Smooth muscle cell (in vitro differentiated cells): ENCODE measurements around the gene GMPPB. TPM values are rescaled to one million over a fixed set of nuclear protein-coding genes. Genes with fewer than 3 reads are reported as not detected.
"Not testable (repeated sequence)": the region's sequence is repeated elsewhere in the genome, so short reads cannot be mapped to it uniquely, and the experiment has no call there.

ENCODE experiments used
- DNase-seq: peaks from one replicate; lab custom pipeline; 2025; ENCODE audit not compliant: unreplicated experiment; lab: John Stamatoyannopoulos, UW
- H2AFZ ChIP-seq: fragments of 200-600 bp; sonication (generic); 2 replicates; pipeline ENCODE4 v1.6.0; 2016; ENCODE audit warnings: antibody characterized with exemption, low read depth, mild to moderate bottlenecking
- H3F3A ChIP-seq: fragments of 200-600 bp; sonication (generic); 2 replicates; pipeline ENCODE4 v1.6.0; 2017; ENCODE audit warnings: antibody characterized with exemption, low read depth
- H3K27ac ChIP-seq: fragments of 200-600 bp; sonication (generic); 2 replicates; pipeline ENCODE4 v1.5.1; 2016; ENCODE audit warnings: low read depth, mild to moderate bottlenecking
- H3K27me3 ChIP-seq: fragments of 200-600 bp; sonication (generic); 2 replicates; pipeline ENCODE4 v1.6.1; 2016; ENCODE audit warnings: low read depth, mild to moderate bottlenecking
- H3K36me3 ChIP-seq: fragments of 200-600 bp; sonication (generic); 2 replicates; pipeline ENCODE4 v1.5.1; 2016; ENCODE audit warnings: low read depth
- H3K4me1 ChIP-seq: fragments of 200-600 bp; sonication (generic); 2 replicates; pipeline ENCODE4 v1.5.1; 2016; ENCODE audit warnings: low read depth
- H3K4me2 ChIP-seq: fragments of 200-600 bp; sonication (generic); 2 replicates; pipeline ENCODE4 v1.6.0; 2016; ENCODE audit warnings: mild to moderate bottlenecking
- H3K4me3 ChIP-seq: fragments of 200-600 bp; sonication (generic); 2 replicates; pipeline ENCODE4 v1.5.1; 2016; ENCODE audit warnings: mild to moderate bottlenecking
- H3K79me2 ChIP-seq: fragments of 200-600 bp; sonication (generic); 2 replicates; pipeline ENCODE4 v1.6.0; 2016; ENCODE audit warnings: low read depth, mild to moderate bottlenecking
- H3K9ac ChIP-seq: fragments of 200-600 bp; sonication (generic); 2 replicates; pipeline ENCODE4 v1.6.0; 2016; ENCODE audit warnings: low read depth
- H3K9me3 ChIP-seq: fragments of 200-600 bp; sonication (generic); replicated peaks from 2 replicates; pipeline ENCODE4 v1.5.1; 2016; ENCODE audit warnings: low read depth
- H4K20me1 ChIP-seq: fragments of 200-600 bp; sonication (generic); 2 replicates; pipeline ENCODE4 v1.6.0; 2016; ENCODE audit warnings: low read depth
- CTCF ChIP-seq: fragments of 200-600 bp; sonication (generic); IDR thresholded peaks from 2 replicates; pipeline ENCODE4 v1.5.1; 2017; ENCODE audit warnings: borderline replicate concordance, mild to moderate bottlenecking, antibody characterized with exemption; ENCODE audit not compliant: insufficient read depth, poor library complexity, severe bottlenecking
- WGBS: methylation state at CpG from one replicate; pipeline ENCODE4 v1.1.7; 2016; ENCODE audit warnings: low lambda C conversion rate; 5-methylcytosine and 5-hydroxymethylcytosine counted together
- polyA plus RNA-seq: library from polyadenylated mRNA; unstranded; fragments of >200 nt; fragmentation: Nextera tagmentation; extraction: Ambion mirVana; gene quantifications from 2 replicates; pipeline ENCODE4 v1.2.1, GENCODE V29; 2016
- total RNA-seq: library from RNA; depleted of rRNA; stranded (reverse); fragments of >200 nt; gene quantifications from 2 replicates; pipeline ENCODE4 v1.2.3, GENCODE V29; 2014

The GMPPB gene
- total and polyA plus RNA-seq, 2 experiments from 2014 or later = 21.3 to 68.3 TPM

- not testable (repeated sequence) for DNase-seq, H3K4me1 ChIP-seq, H4K20me1 ChIP-seq, H3K4me2 ChIP-seq, H3K27ac ChIP-seq, H3K79me2 ChIP-seq, H2AFZ ChIP-seq, H3K9me3 ChIP-seq, H3K9ac ChIP-seq, H3K36me3 ChIP-seq, H3K4me3 ChIP-seq, H3K27me3 ChIP-seq, H3F3A ChIP-seq
- WGBS = 94% methylated on average over 2 of the region's 2 CpGs
Observed at GRCh38 chr3:49684453-49684852, 39.3 kb downstream of the GMPPB start.

GRCh38 chr3:49683162-49683561 is 40.6 kb downstream of the GMPPB start:
- H3K36me3 ChIP-seq = no peaks in the 10 kb centered on the region
- no peak overlapping the region for H3K4me3 ChIP-seq
- 88% methylated on average over 6 of the region's 6 CpGs for WGBS
- no peaks in the 10 kb centered on the region for H3K79me2 ChIP-seq
- no peaks in the 10 kb centered on the region for H3K9me3 ChIP-seq
- no peak for DNase-seq
- TF ChIP-seq CTCF = no peak
- H3K9ac ChIP-seq = no peak overlapping the region
- no peak overlapping the region for H3K4me2 ChIP-seq
- H2AFZ ChIP-seq = no peak overlapping the region
- H3K27ac ChIP-seq = no peak overlapping the region
- H3K27me3 ChIP-seq = no peaks in the 10 kb centered on the region
- no peaks in the 10 kb centered on the region for H4K20me1 ChIP-seq
- H3F3A ChIP-seq = no peaks in the 10 kb centered on the region
- H3K4me1 ChIP-seq = no peaks in the 10 kb centered on the region

DNA sequence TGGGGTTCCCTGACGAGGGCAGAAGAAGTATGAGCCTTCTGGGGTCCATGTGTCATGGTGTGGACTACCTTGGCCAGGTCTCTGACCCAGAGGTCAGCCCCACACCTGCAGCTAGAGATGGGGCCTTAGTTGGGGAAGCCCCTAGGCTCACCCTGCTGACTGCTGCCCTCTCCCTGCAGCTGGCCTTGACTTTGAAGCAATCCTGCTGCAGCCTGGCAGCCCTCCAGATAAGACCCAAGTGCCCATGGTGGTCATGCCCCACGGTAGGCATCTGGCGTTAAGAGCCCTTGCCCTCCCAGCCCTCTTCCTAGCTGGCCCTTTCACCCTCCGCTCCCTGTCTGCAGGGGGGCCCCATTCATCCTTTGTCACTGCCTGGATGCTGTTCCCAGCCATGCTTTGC is 42.2 kb downstream of the GMPPB start:
- Histone ChIP-seq H3K79me2 (no peaks in the 10 kb centered on the region), H3K4me3 (no peak overlapping the region), H3K27ac (no peak overlapping the region), H3K4me1 (no peaks in the 10 kb centered on the region), H3K36me3 (no peaks in the 10 kb centered on the region), H3K4me2 (no peak overlapping the region), H4K20me1 (no peaks in the 10 kb centered on the region), H3K9ac (no peak overlapping the region), H3K27me3 (no peaks in the 10 kb centered on the region), H2AFZ (no peak overlapping the region), H3K9me3 (no peaks in the 10 kb centered on the region), H3F3A (no peaks in the 10 kb centered on the region)
- no peak for TF ChIP-seq CTCF
- no peak for DNase-seq
- WGBS = 96% methylated on average over 4 of the region's 4 CpGs

- TF ChIP-seq CTCF = no peak
- Histone ChIP-seq H3K9me3 (no peaks in the 10 kb centered on the region), H3K4me2 (no peak overlapping the region), H3K4me1 (no peaks in the 10 kb centered on the region), H3F3A (no peaks in the 10 kb centered on the region), H3K9ac (no peak overlapping the region), H3K27ac (no peak overlapping the region), H2AFZ (no peak overlapping the region), H4K20me1 (no peaks in the 10 kb centered on the region), H3K79me2 (no peaks in the 10 kb centered on the region), H3K27me3 (no peaks in the 10 kb centered on the region), H3K4me3 (no peak overlapping the region), H3K36me3 (no peaks in the 10 kb centered on the region)
- no peak for DNase-seq
- 100% methylated on average over 2 of the region's 2 CpGs for WGBS
Observed at GRCh38 chr3:49681232-49681522, 42.6 kb downstream of the GMPPB start.
